Islet precursor cell (in vitro differentiated cells): ENCODE data around the gene HGS.
"Not testable (repeated sequence)": the region's sequence is repeated elsewhere in the genome, so short reads cannot be mapped to it uniquely, and the experiment has no call there.

Experiments used
- DNase-seq: peaks from one replicate; pipeline ENCODE4 v3.0.0-alpha.2; 2018

The HGS gene

DNA sequence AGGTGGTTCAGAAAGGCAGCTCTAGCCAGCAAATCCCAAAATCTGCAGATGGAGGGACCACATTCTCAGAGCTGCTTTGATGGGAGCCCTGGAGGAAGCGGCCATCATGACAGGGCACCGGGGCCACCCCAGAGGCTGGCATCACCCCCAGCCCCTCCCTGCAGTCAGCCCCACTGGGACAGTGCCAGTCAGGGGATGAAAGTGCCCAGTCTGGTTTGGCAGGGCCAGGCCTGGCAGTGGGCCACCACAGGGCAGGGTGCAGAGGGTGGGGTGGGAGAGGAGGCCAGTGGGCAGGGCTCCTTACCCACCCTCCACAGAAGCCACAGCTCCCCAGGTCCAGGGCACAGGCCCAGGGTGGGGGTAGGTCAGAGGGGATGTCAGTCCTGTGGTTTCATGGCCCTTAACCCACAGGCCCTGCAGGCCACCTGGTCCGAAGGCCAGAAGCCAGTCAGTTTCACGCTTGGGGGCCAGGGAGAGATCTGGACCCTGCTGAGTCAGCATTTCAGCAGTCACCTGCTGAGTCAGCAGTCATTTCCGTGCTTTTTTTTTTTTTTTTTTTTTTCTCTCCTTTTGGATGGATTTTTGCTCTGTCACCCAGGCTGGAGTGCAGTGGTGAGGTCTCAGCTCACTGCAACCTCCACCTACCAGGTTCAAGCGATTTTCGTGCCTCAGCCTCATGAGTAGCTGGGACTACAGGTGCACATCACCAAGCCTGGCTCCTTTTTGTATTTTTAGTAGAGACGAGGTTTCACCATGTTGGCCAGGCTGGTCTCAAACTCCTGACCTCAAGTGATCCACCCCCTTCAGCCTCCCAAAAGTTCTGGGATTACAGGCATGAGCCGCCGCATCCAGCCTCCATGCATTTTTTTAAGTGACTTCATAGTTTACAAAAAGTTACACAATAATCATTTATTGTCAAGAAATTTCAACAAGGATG, 38.6 kb downstream of the HGS start:
- peak; percentile 57 for DNase-seq

DNA sequence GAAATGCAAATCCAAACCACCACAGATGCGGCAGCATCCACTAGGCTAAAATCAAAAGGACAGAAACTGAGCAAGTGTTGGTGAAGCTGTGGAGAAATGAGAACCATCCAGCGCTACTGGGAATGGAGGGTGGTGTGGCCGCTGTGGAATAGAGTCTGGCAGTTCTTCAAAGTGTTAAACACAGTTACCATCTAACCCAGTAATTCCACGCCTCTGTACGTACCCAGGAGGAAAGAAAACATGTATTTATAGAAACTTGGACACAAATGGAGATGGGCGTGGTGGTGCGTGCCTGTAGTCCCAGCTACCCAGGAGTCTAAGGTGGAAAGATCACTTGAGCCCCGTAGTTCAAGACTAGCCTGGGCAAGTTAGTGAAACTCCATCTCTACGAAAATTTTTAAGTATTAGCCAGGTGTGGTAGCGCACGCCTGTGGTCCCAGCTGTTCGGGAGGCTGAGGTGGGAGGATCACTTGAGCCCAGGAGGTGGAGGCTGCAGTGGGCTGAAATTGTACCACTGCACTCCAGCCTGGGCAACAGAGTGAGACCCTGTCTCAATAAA, 39.9 kb downstream of the HGS start:
- DNase-seq: no peak

DNA sequence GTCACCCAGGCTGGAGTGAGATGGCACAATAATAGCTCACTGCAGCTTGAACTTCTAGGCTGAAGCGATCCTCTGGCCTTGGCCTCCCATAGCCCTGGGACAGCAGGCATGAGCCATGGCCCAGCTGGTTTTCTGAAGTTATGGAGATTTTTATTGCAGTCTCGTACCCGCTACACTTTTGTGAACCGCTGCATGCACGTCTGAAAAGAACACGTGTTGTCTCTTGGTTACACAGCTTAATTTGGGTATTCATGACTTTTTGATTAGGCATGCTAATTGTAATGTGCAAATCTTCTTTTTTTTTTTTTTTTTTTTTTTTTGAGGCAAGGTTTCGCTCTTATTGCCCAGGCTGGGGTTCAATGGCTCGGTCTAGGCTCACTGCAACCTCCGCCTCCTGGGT, 41.6 kb downstream of the HGS start:
- DNase-seq: no peak

DNA sequence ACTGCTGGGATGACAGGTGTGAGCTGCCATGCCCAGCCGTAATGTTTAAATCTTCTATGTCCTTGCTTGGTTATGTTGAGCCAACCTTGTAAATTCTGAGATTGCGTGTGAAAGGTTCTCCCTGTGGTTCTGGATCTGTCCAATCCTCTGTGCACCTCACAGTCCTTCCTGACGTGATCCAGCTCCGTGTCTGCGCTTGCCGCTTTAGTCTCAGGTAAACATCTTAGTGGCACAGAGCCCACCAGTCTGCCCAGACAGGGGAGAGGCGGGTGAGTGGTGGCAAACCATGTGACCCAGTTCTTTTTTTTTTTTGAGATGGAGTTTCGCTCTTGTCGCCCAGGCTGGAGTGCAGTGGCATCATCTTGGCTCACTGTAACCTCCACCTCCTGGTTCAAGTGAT, 42.2 kb downstream of the HGS start:
- no peak for DNase-seq

DNA sequence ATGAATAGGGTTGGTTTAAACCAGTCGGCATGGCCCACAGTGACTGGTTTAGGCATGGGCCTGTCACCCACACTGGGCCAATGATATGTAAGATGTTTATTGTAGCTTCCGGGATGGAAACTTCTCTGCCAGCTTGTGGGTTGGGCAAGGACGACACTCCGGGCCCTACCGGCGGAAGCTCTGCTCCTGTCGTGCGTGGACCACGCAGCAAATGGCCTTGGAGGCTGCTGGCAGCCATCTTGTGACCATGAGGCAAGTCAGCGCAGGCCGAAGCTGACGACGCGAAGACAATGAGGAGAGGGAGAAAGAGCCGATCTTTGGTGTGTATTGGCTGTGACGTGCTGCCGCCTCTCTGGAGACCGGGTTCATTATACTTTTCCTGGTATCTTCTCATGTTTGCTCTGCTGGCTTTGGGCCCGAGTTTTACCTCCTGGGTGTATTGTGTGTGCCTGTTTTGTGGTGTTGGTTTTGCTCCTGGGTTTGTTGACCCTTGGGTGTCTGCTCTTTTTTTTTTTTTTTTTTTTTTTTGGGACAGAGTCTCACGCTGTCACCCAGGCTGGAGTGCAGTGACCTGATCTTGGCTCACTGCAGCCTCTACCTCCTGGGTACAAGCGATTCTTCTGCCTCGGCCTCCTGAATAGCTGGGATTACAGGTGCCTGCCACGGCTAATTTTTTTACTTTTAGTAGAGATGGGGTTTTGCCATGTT, 43.7 kb downstream of the HGS start:
- DNase-seq: no peak

DNA sequence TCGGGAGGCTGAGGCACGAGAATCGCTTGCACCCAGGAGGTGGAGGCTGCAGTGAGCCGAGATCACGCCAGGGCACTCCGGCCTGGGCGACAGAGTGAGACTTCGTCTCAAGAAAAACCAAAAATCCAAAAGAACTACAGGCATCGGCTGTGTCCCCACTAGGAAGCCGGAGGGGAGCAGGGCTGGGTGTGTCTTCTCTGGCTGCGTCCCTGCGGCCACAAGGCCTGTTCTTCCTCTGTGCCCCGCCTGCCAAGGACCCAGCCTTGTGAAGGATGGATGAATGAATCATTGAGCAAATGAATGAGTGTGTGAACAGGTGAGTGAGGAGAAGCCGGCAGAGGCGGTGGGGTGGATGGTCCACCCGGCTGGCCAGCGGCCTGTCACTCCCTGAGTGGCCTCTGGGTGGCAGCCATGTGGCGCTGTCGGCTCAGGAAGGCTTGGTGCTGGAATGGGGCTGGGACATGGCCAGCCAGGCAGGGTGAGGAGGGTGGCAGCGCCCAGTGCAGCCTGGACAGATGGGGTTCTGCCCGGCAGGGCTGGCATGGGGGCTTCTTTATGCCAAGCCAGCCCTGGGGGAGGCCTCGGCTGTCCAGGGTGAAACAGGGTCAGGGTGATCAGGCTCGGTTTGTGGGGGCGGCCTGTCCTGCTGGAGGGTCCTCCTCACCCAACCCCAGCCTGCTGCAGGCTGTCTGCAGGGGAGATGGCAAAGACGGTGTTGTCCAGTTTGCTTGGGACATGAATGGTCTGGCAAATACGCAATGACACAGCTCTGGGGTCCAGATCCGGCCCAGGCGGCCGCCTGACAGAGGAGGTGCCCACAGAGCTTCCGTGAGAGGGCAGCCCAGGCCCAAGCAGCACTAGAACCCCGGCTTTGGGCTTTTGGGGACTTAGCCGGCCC, 49.9 kb downstream of the HGS start:
- peak; percentile 94 for DNase-seq

DNA sequence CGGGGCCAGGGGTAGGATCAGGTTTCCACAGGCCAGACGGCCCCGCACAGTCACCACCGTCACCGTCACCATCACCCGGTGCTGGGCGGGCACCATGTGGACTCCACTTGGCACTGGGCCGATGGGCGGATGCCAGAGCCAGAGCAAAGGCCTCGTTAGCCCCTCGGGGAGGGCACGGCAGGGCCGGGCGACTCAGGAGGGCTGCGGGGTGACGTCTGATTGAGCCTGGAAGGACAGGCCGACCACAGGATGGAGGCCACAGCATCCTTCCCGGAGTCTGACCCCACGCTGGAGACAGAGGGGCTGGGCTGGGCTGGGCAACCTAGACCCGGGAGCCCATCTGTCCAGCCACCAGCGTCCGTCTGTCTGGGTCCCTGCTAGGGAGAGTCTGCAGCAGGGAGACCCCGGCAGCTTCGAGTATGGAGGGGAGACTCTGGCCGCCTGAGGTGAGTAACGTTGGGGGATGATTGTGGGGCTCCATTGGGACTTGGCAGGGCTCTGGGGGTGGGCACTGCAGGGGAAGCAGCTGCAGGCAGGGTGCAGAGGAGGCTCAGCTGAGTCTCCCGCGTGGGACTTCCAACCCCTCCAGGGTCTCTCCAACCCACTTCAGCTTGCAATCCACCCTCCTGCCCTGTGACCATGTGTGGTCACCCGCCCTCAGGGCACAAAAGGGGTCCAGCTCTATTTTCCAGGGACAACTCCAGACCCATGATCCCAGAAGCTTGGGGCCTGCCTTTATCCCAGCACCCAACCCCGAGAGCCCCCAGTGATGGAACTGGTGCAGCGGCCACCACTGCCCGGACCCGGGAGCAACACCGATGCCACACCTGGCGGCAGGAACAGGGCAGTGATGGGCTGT, 50.8 kb downstream of the HGS start:
- no peak for DNase-seq

DNA sequence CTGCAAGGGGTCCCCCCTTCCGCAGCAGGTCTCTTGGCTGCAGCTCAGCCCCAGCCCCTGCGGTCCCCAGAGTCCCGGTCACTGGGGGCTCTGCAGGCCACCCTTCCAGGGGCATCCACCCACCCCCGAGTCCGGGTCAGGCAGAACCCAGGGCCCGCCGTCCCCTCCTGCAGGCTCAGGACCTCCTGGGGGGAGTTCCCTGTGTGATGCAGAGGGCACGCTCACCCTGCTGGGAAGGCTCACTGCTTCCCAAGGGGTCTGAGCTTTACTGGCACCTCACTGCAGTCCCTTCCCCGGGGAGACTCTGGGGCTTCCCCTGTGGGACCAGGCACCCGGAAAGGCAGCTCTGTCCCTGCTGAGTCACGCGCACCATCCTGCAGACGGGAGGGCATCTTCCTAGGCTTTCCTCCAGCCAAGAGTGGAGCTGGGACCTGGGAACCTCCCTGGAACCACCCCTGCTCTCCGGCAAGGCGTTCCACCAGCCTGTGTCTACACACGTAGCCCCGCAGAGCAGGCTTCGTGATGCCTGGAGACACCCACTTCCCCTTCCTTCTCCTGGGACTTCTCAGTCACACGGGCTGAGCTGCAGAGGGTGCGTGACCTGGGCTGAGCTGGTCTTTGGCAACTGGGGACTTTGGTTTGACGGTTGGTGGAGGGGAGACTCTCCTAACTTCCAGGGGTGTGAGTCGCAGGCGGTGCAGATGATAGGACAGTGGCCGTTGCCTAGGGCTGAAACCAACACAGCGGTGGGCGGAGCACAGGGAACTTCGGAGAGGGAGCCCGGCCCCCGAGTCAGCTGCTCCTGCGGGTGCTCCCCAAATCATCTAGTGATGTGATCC, 51.7 kb downstream of the HGS start:
- DNase-seq: peak; percentile 70

DNA sequence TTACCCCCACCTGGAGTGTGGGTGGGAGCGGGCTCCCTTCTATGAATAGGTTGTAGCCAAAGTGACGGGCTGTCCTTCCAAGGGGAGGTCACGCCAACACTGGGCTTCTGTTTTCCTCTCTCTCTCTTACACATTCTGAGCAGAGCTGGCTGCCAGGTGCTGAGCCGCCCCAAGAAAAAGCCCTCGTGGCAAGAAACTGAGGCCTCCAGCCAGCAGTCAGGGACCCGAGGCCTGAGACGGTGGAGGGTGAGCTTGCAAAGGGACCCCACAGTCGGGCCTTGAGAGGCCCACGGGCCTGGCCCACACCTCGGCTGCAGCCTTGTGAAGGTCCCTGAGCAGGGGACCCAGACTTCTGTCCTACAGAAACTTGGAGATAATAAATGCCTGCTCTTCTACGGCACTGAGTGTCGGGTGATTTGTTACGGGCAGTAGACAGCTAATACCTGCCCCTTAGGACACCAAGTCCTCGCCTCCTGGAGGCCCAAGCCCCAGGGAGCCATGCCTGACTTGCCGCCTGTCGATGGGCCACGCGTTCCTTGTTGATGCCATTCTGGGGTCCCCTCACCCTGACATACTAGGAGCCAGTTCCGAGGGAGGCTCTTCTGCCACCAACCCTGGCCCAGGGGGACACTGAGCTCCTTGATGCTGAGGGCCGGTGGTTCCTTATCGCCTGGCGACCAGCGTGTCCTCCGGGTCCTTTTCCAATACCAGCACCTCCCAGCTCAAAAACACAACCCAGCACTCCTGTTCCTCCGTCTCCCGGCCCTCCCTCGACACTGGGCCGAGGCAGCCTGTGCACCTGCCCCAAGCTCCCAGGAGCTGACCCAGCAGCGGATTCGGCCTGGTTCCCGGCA, 54.4 kb downstream of the HGS start:
- DNase-seq: peak; percentile 57

DNA sequence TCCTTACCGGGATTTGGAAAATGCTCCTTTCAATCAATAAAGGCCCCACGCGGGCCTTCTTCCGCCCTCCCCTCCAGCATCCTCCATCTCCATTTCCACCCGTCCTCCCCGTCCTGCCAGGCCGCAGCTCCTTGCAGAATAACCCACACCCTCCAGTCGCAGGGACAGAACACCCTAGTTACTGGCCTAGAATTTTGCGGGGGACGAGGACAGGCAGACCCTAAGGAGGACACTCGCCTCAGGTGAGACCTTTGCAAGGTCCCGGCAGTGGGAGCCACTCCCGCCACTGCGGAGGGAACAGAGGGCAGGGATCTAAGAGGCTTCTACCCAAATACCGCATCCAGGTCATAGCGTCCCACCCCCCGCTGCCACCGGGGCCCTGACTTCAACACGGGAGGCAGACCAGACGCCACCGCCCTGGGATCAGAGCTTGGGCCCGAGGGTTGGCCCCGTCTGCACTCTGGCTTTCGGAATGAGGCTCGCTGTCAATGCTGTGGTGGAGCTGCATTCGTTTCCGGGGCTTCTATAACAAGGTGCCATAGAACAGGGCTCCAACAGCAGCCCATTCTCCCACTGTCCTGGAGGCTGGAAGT, 55.1 kb downstream of the HGS start:
- peak; percentile 60 for DNase-seq

DNA sequence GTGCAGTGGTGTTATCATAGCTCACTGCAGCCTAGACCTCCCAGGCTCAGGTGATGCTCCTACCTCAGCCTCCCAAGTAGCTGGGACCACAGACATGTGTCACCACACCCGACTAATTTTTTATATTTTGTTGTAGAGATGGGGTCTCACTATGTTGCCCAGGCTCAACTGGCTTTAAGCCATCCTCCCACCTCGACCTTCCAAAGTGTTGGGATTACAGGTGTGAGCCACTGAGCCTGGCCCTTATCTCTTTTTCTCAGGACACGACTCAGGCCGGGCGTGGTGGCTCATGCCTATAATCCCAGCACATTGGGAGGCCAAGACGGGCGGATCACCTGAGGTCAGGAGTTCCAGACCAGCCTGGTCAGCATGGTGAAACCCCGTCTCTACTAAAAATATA, 55.8 kb downstream of the HGS start:
- DNase-seq: not testable (repeated sequence)

DNA sequence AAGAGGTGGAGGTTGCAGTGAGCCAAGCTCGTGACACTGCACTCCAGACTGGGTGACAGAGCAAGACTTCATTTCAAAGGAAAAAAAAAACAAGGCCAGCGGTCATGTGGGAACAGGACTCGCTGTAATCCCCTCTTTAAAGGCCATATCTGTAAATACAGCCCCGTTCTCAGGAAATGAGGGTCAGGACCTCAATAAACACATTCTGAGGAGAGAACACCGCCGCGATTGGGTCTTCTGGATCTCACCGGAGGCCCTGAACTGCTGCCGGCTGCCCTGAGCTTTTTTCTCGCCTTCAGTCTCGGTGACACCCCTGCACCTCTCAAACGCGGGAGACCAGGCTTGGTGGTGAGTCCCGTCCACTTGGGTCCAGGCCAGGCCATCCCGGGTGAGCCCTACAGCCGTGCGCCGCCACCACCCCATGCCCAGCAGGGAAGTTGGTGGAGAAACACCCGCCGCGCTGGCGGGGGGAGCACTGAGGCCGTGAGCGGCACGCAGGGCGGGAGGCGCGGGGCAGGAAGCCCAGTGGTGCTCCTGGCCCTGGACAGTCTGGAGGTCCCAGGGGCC, 56.7 kb downstream of the HGS start:
- DNase-seq: peak; percentile 56

DNA sequence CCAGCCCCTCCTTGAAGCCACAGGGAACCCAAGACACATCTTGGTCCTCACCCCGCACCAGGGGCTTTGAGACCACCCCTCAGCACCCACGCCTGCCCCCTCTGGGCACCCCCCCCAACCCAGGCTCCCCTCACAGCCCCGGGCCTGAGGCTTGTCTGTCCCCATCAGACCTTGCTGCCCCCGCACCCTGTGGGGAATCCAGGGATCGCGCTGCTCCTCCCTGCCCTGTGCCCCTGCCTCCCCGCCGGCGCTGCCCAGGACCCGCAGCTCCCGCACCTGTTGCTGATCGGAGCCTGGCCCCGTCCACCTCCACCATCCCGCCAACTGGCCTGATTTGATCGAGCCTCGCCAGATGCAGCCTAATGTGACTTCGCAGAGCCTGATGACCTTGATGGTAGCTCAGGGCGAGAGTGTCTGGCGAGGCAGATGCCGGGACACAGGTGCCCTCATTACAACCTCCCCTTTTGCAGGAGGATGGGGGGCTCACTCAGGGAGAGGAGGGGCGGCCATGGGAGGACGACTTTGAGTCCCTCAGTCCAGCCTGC, 57.3 kb downstream of the HGS start:
- no peak for DNase-seq

DNA sequence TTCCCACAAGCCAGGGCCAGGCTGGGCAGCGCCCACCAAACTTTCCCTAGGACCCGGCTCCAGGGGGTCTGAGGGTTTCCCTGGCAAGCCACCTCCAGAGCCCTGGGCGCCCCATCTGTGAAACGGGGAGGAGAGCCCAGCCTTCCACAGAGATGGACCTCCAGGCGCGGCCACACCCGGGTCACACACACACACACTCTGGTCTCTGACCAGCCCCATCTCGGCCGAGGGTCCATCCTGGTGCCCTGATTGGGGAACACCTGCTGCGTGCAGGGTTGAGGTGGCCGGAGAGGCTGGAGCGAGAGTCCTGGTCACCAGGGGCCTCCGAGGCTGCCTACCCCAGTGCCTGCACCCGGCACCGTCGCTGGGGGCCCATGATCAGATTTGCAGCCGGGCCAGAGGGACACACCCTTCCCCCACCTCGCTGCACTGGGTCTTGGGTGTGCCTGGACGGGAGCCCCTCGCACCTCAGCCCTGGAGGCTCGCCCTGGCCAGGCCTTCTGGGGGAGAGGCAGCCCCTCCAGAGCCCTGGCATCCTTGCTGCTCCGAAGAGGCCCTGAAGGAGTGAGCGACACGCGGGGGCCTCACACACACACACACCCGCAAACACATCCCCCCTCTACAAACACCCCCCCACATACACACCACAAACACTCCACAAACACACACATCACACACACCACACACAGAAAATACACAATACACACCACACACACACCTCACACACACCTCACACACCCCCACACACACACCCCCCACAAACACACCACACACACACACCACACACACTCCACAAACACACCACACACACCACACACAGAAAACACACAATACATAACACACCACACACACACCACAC, 58.0 kb downstream of the HGS start:
- peak; percentile 62 for DNase-seq
